ENCODE data around the gene INPP5D. TPM values are rescaled to one million over a fixed set of nuclear protein-coding genes. Genes with fewer than 3 reads are reported as not detected.

INPP5D gene
- total RNA-seq, 1 donor from 2014 or later, result 18.3 TPM

DNA sequence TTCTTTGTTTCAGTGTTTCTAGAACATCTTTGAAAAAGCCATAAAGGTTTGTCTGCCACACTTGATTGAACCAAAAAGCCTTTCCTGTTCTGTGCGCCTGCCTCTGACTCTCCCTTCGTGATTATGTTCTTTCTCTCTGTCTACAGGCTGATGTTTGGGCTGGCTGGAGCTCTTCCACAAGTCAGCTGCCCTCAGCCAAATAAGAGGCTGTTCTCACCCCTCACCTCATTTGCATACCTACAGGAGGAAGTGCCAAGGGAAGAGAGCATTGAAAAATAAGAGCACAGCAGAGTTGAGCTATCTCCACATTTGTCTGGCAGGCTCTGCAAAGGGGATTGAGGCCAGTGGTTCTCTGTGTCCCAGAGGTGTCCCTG is 15.8 kb downstream of the INPP5D start:
- no peak for DNase-seq (ENCODE audit: extremely low spot score, unreplicated experiment)
- H3K27me3 Mint-ChIP-seq, result peaks cover 3% of the 10 kb centered on the region

DNA sequence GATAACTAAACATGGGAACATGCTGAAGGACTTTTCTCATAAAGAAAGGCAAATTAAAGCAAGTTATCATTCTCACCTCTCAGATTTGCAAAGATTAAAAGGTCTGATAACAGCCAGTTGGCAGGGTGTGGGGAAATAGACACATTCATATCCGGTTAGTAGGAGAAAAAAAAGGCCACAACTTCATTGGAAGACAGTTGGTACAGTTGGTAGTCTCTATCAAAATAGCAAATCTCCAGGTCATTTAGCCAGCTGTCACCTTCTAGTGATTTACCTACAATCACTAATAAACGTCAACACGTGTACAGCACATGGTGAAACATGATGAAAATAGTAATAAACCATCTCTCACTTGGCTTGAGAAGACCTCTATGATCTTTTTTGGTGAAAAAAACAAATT is 16.6 kb downstream of the INPP5D start:
- DNase-seq (ENCODE audit: extremely low spot score, unreplicated experiment), result no peak
- Mint-ChIP-seq H3K27ac (no peak overlapping the region), H3K4me1 (ENCODE audit: unreplicated experiment) (no peaks in the 10 kb centered on the region), H3K4me3 (no peak overlapping the region), H3K27me3 (peaks cover 3% of the 10 kb centered on the region), H3K36me3 (no peaks in the 10 kb centered on the region), H3K9me3 (no peaks in the 10 kb centered on the region)
- TF ChIP-seq, protein P1, sequence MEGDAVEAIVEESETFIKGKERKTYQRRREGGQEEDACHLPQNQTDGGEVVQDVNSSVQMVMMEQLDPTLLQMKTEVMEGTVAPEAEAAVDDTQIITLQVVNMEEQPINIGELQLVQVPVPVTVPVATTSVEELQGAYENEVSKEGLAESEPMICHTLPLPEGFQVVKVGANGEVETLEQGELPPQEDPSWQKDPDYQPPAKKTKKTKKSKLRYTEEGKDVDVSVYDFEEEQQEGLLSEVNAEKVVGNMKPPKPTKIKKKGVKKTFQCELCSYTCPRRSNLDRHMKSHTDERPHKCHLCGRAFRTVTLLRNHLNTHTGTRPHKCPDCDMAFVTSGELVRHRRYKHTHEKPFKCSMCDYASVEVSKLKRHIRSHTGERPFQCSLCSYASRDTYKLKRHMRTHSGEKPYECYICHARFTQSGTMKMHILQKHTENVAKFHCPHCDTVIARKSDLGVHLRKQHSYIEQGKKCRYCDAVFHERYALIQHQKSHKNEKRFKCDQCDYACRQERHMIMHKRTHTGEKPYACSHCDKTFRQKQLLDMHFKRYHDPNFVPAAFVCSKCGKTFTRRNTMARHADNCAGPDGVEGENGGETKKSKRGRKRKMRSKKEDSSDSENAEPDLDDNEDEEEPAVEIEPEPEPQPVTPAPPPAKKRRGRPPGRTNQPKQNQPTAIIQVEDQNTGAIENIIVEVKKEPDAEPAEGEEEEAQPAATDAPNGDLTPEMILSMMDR (conservative IDR thresholded peaks at IDR 0.05), result no peak

More for the DNA sequence above, 15.8 kb downstream of the INPP5D start:
- Mint-ChIP-seq H3K27ac (no peak overlapping the region), H3K9me3 (no peaks in the 10 kb centered on the region), H3K36me3 (no peaks in the 10 kb centered on the region), H3K4me1 (ENCODE audit: unreplicated experiment) (no peaks in the 10 kb centered on the region), H3K4me3 (no peak overlapping the region)
- TF ChIP-seq, protein P1 (conservative IDR thresholded peaks at IDR 0.05), result no peak

DNA sequence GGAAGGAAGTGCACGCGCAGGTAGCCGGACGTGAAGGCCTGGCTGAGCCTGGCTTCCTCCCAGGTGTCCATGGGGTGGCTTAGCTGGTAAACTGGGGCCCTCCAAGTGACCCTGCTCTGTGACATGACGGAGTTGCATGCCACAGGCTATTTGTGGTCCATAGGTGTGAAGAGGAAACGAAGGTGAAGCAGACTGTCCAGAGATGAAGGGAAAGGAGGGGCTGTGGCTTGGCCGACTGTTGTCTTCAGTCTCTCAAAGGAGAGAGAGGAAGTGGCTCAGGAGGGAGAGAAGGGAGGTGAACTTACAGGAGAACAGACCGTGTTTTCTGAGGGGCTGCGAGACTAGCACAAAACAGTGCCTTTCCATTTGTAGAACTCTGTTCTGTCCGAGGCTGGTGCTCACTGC is 19.3 kb downstream of the INPP5D start:
- TF ChIP-seq, protein P1 (conservative IDR thresholded peaks at IDR 0.05), result no peak
- no peak for DNase-seq (ENCODE audit: extremely low spot score, unreplicated experiment)
- Mint-ChIP-seq H3K27me3 (peaks cover 3% of the 10 kb centered on the region), H3K4me1 (ENCODE audit: unreplicated experiment) (no peaks in the 10 kb centered on the region), H3K4me3 (no peak overlapping the region), H3K27ac (no peak overlapping the region), H3K36me3 (no peaks in the 10 kb centered on the region), H3K9me3 (no peaks in the 10 kb centered on the region)

DNA sequence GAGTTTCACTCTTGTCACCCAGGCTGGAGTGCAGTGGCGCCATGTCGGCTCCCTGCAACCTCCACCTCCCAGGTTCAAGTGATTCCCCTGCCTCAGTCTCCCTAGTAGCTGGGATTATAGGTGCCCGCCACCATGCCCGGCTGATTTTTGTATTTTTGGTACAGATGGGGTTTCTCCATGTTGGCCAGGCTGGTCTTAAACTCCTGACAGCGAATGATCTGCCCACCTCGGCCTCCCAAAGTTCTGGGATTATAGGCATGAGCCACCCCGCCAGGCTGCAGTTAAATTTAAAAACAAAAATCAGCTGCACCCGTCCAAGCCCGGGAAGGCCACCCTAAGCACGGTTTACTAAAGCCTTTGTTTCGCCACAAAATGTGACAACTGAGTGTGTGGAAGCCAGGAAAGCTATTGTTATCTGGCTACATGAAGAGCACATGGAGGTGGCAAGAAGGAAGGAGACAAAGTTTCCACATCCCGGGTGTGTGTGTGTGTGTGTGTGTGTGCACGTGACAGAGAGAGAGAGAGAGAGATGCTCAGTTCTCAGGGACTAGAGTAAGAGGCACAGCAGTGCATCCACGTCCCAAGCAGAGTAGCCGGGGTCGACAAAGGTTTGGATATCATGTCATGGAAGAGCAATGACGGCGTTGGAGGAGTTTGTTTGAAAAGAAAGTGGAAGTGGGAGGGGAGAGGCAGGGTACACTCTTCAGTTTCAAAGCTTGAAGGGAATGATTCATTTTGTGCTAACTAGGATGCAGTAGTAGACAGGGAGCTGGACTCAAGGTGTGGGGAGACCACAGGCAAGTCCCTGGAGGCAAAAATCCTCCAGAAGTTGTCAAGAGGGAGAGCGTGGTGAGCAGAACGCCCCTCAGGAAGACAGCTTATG is 20.1 kb downstream of the INPP5D start:
- H3K9me3 Mint-ChIP-seq, result no peaks in the 10 kb centered on the region
- no peak for DNase-seq (ENCODE audit: extremely low spot score, unreplicated experiment)
- no peak overlapping the region for H3K27ac Mint-ChIP-seq
- TF ChIP-seq, protein P1 (conservative IDR thresholded peaks at IDR 0.05), result no peak
- H3K27me3 Mint-ChIP-seq, result peaks cover 3% of the 10 kb centered on the region
- H3K4me1 Mint-ChIP-seq (ENCODE audit: unreplicated experiment), result no peaks in the 10 kb centered on the region
- no peak overlapping the region for H3K4me3 Mint-ChIP-seq
- H3K36me3 Mint-ChIP-seq, result no peaks in the 10 kb centered on the region

DNA sequence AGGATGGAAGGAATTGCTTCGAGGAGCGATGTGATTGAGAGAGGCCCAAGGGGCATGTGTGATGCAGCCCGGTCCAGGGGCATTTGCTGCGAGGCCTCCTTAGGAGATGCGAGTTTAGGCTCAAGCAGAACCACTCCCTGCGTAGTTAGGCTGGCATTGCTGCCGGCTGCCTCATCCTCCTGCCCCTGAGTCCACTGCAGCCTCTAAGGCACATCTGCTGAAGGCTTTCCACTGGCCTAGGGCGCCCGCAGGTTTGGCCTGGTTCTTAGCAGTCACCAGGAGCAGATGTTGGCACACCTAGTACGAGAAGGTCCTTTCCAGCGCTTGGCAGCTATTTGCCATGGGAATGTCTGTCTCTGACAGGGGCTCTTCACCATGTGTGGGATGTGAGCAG is 20.7 kb downstream of the INPP5D start:
- H3K27ac Mint-ChIP-seq, result no peak overlapping the region
- no peak for DNase-seq (ENCODE audit: extremely low spot score, unreplicated experiment)
- H3K9me3 Mint-ChIP-seq, result no peaks in the 10 kb centered on the region
- H3K36me3 Mint-ChIP-seq, result no peaks in the 10 kb centered on the region
- TF ChIP-seq, protein P1 (conservative IDR thresholded peaks at IDR 0.05), result no peak
- H3K4me1 Mint-ChIP-seq (ENCODE audit: unreplicated experiment), result no peaks in the 10 kb centered on the region
- peaks cover 6% of the 10 kb centered on the region for H3K27me3 Mint-ChIP-seq
- H3K4me3 Mint-ChIP-seq, result no peak overlapping the region
